ENCODE data around the gene PDYN.

- TF ChIP-seq CTCF (IDR thresholded peaks at IDR 0.05; ENCODE audit: borderline replicate concordance, extremely low read depth, low read length, poor library complexity, severe bottlenecking) (no peak), EZH2 (IDR thresholded peaks at IDR 0.05; ENCODE audit: borderline replicate concordance, low read depth, low read length, severe bottlenecking) (no peak)
These were observed 4.9 kb upstream of the PDYN start for GRCh38 chr20:1998715-1999114.
